ENCODE measurements around the gene EPS8.

The EPS8 gene

GRCh38 chr12:15777355-15778012, 11.7 kb downstream of the EPS8 start:
- Histone ChIP-seq H3K9ac (ENCODE audit: low read depth, low read length, poor library complexity, severe bottlenecking) (no peak overlapping the region), H3K9me2 (replicated peaks; ENCODE audit: low read depth, low read length) (no peaks in the 10 kb centered on the region), H3K4me3 (ENCODE audit: low read length, poor library complexity, severe bottlenecking) (no peak overlapping the region), H3F3A (ENCODE audit: low read depth) (no peaks in the 10 kb centered on the region), H3K4me2 (ENCODE audit: low read depth, low read length, poor library complexity, severe bottlenecking) (no peak overlapping the region), H4K20me1 (ENCODE audit: insufficient read depth, low read length, poor library complexity, severe bottlenecking) (no peaks in the 10 kb centered on the region), H3K79me2 (ENCODE audit: insufficient read depth, low read length) (no peaks in the 10 kb centered on the region), H3K4me1 (ENCODE audit: insufficient read depth, low read length, poor library complexity, severe bottlenecking) (no peaks in the 10 kb centered on the region), H3K36me3 (ENCODE audit: insufficient read depth, low read length) (no peaks in the 10 kb centered on the region), H3K27me3 (ENCODE audit: insufficient read depth, low read length, poor library complexity, severe bottlenecking) (no peaks in the 10 kb centered on the region), H2AFZ (ENCODE audit: low read length) (no peak overlapping the region), H3K9me3 (ENCODE audit: insufficient read depth, low read depth, low read length) (no peaks in the 10 kb centered on the region)
- TF ChIP-seq EZH2phosphoT487 (IDR thresholded peaks at IDR 0.05; ENCODE audit: borderline replicate concordance), result no peak

GRCh38 chr12:15776532-15776931, 12.7 kb downstream of the EPS8 start:
- Histone ChIP-seq H3K79me2 (ENCODE audit: insufficient read depth, low read length) (no peaks in the 10 kb centered on the region), H3K4me2 (ENCODE audit: low read depth, low read length, poor library complexity, severe bottlenecking) (no peak overlapping the region), H4K20me1 (ENCODE audit: insufficient read depth, low read length, poor library complexity, severe bottlenecking) (no peaks in the 10 kb centered on the region), H3K9me3 (ENCODE audit: insufficient read depth, low read depth, low read length) (no peaks in the 10 kb centered on the region), H3K4me3 (ENCODE audit: low read length, poor library complexity, severe bottlenecking) (no peak overlapping the region), H3K4me1 (ENCODE audit: insufficient read depth, low read length, poor library complexity, severe bottlenecking) (no peaks in the 10 kb centered on the region), H3K9me2 (replicated peaks; ENCODE audit: low read depth, low read length) (no peaks in the 10 kb centered on the region), H2AFZ (ENCODE audit: low read length) (no peak overlapping the region), H3K27me3 (ENCODE audit: insufficient read depth, low read length, poor library complexity, severe bottlenecking) (no peaks in the 10 kb centered on the region), H3K36me3 (ENCODE audit: insufficient read depth, low read length) (no peaks in the 10 kb centered on the region), H3F3A (ENCODE audit: low read depth) (no peaks in the 10 kb centered on the region), H3K9ac (ENCODE audit: low read depth, low read length, poor library complexity, severe bottlenecking) (no peak overlapping the region)
- TF ChIP-seq CTCF (conservative IDR thresholded peaks at IDR 0.05; ENCODE audit: low read length), result no peak
- no peak for TF ChIP-seq EZH2phosphoT487 (IDR thresholded peaks at IDR 0.05; ENCODE audit: borderline replicate concordance)

GRCh38 chr12:15774819-15775218, 14.4 kb downstream of the EPS8 start:
- TF ChIP-seq CTCF (conservative IDR thresholded peaks at IDR 0.05; ENCODE audit: low read length) (no peak), EZH2phosphoT487 (IDR thresholded peaks at IDR 0.05; ENCODE audit: borderline replicate concordance) (no peak)
- Histone ChIP-seq H3K9me3 (ENCODE audit: insufficient read depth, low read depth, low read length) (no peaks in the 10 kb centered on the region), H3K4me3 (ENCODE audit: low read length, poor library complexity, severe bottlenecking) (no peak overlapping the region), H4K20me1 (ENCODE audit: insufficient read depth, low read length, poor library complexity, severe bottlenecking) (no peaks in the 10 kb centered on the region), H2AFZ (ENCODE audit: low read length) (no peak overlapping the region), H3K9me2 (replicated peaks; ENCODE audit: low read depth, low read length) (no peaks in the 10 kb centered on the region), H3K4me2 (ENCODE audit: low read depth, low read length, poor library complexity, severe bottlenecking) (no peak overlapping the region), H3K9ac (ENCODE audit: low read depth, low read length, poor library complexity, severe bottlenecking) (no peak overlapping the region), H3K36me3 (ENCODE audit: insufficient read depth, low read length) (no peaks in the 10 kb centered on the region), H3K79me2 (ENCODE audit: insufficient read depth, low read length) (no peaks in the 10 kb centered on the region), H3K4me1 (ENCODE audit: insufficient read depth, low read length, poor library complexity, severe bottlenecking) (no peaks in the 10 kb centered on the region), H3F3A (ENCODE audit: low read depth) (no peaks in the 10 kb centered on the region), H3K27me3 (ENCODE audit: insufficient read depth, low read length, poor library complexity, severe bottlenecking) (no peaks in the 10 kb centered on the region)
